Measurements from ENCODE around the gene ZNF853.
"Not testable (repeated sequence)": the region's sequence is repeated elsewhere in the genome, so short reads cannot be mapped to it uniquely, and the experiment has no call there.

DNA sequence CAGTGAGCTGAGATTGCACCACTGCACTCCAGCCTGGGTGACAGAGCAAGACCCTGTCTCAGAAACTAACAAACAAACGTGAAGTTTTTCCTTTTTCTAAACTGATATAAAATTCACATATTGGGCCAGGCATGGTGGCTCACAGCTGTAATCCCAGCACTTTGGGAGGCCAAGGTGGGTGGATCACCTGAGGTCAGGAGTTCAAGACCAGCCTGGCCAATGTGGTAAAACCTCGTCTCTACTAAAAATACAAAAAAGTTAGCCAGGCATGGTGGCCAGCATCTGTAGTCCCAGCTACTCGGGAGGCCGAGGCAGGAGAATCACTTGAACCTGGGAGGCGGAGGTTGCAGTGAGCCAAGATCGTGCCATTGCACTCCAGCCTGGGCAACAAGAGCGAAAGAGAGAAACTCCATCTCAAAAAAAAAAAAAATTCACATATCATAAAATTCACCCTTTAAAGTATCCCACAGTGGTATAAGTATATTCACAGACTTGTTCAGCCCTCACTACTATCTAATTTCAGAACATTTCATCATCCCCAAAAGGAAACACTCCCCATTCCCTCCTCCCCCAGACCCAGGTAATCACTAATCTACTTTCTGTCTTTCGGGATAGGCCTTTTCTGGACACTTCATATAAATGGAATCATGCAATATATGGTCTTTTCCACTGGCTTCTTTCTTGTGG, 29.5 kb upstream of the ZNF853 start:
- TF ChIP-seq, protein P1, sequence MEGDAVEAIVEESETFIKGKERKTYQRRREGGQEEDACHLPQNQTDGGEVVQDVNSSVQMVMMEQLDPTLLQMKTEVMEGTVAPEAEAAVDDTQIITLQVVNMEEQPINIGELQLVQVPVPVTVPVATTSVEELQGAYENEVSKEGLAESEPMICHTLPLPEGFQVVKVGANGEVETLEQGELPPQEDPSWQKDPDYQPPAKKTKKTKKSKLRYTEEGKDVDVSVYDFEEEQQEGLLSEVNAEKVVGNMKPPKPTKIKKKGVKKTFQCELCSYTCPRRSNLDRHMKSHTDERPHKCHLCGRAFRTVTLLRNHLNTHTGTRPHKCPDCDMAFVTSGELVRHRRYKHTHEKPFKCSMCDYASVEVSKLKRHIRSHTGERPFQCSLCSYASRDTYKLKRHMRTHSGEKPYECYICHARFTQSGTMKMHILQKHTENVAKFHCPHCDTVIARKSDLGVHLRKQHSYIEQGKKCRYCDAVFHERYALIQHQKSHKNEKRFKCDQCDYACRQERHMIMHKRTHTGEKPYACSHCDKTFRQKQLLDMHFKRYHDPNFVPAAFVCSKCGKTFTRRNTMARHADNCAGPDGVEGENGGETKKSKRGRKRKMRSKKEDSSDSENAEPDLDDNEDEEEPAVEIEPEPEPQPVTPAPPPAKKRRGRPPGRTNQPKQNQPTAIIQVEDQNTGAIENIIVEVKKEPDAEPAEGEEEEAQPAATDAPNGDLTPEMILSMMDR (conservative IDR thresholded peaks at IDR 0.05; ENCODE audit: low read depth, low read length): not testable (repeated sequence)
- TF ChIP-seq EZH2 (IDR thresholded peaks at IDR 0.05; ENCODE audit: low read length, unreplicated experiment): not testable (repeated sequence)
